Neural cell (in vitro differentiated cells): Measurements from ENCODE around the gene SLC7A6OS. TPM values are rescaled to one million over a fixed set of nuclear protein-coding genes. Genes with fewer than 3 reads are reported as not detected.

ENCODE experiments used
- H2AFZ ChIP-seq: fragments of 200-600, 300-800 bp; sonication (generic), shearing (Covaris generic); 2 replicates; pipeline ENCODE4 v1.6.0; 2014; ENCODE audit warnings: low read depth, mild to moderate bottlenecking, antibody characterized with exemption, low read length, moderate library complexity
- H3F3A ChIP-seq: fragments of 200-600 bp; shearing (Covaris generic); 2 replicates; pipeline ENCODE4 v1.6.1; 2016; ENCODE audit warnings: mild to moderate bottlenecking, moderate library complexity, mixed read lengths, antibody characterized with exemption, low read length; ENCODE audit not compliant: insufficient read depth, poor library complexity, severe bottlenecking
- H3K27ac ChIP-seq: fragments of 200-600, 300-800 bp; sonication (generic), shearing (Covaris generic); 2 replicates; pipeline ENCODE4 v1.5.1; 2014; ENCODE audit warnings: mild to moderate bottlenecking, low read length, moderate library complexity
- H3K27me3 ChIP-seq: fragments of 300-800, 200-600 bp; sonication (generic), shearing (Covaris generic); 2 replicates; pipeline ENCODE4 v1.6.0; 2014; ENCODE audit warnings: mild to moderate bottlenecking, low read depth, low read length, moderate library complexity; ENCODE audit not compliant: insufficient read depth
- H3K36me3 ChIP-seq: fragments of 300-800, 200-600 bp; sonication (generic), shearing (Covaris generic); 2 replicates; pipeline ENCODE4 v1.5.1; 2014; ENCODE audit warnings: mild to moderate bottlenecking, antibody characterized with exemption, low read length, moderate library complexity; ENCODE audit not compliant: insufficient read depth
- H3K4me2 ChIP-seq: fragments of 300-800, 200-600 bp; sonication (generic), shearing (Covaris generic); 2 replicates; pipeline ENCODE4 v1.6.0; 2014; ENCODE audit warnings: mild to moderate bottlenecking, low read length
- H3K4me3 ChIP-seq: fragments of 300-800, 200-600 bp; sonication (generic), shearing (Covaris generic); 2 replicates; pipeline ENCODE4 v1.5.1; 2014; ENCODE audit warnings: mild to moderate bottlenecking, low read length, moderate library complexity
- H3K79me2 ChIP-seq: fragments of 200-600 bp; shearing (Covaris generic); replicated peaks from 2 replicates; pipeline ENCODE4 v1.6.0; 2014; ENCODE audit warnings: mild to moderate bottlenecking, low read length, moderate library complexity; ENCODE audit not compliant: insufficient read depth
- H3K9ac ChIP-seq: fragments of 300-800, 200-600 bp; sonication (generic), shearing (Covaris generic); 2 replicates; pipeline ENCODE4 v1.6.1; 2016; ENCODE audit warnings: mild to moderate bottlenecking, low read length, mixed read lengths
- H3K9me2 ChIP-seq: fragments of 200-600 bp; shearing (Covaris generic); 2 replicates; pipeline ENCODE4 v1.6.1; 2016; ENCODE audit warnings: mild to moderate bottlenecking, low read length, mixed read lengths; ENCODE audit not compliant: insufficient read depth
- H3K9me3 ChIP-seq: fragments of 200-600, 300-800 bp; sonication (generic), shearing (Covaris generic); 2 replicates; pipeline ENCODE4 v1.6.1; 2016; ENCODE audit warnings: mild to moderate bottlenecking, mixed run types, low read length, moderate library complexity, mixed read lengths
- H4K20me1 ChIP-seq: fragments of 200-600 bp; shearing (Covaris generic); 2 replicates; pipeline ENCODE4 v1.6.1; 2016; ENCODE audit warnings: mild to moderate bottlenecking, mixed run types; ENCODE audit not compliant: insufficient read depth
- CTCF ChIP-seq: fragments of 450-650 bp; IDR thresholded peaks from 2 replicates; pipeline ENCODE4 v1.5.1; 2014; ENCODE audit warnings: antibody characterized with exemption, mild to moderate bottlenecking, moderate library complexity; ENCODE audit not compliant: poor library complexity, severe bottlenecking
- EP300 ChIP-seq: fragments of 450-650 bp; conservative IDR thresholded peaks from 2 replicates; pipeline ENCODE4 v1.6.1; 2014; ENCODE audit warnings: antibody characterized with exemption, mild to moderate bottlenecking, moderate library complexity; ENCODE audit not compliant: poor library complexity, severe bottlenecking
- EZH2 ChIP-seq: fragments of 200-600, 300-800 bp; shearing (Covaris generic), sonication (generic); IDR thresholded peaks from 2 replicates; pipeline ENCODE4 v1.6.1; 2014; ENCODE audit warnings: antibody characterized with exemption, low read length, borderline replicate concordance, mild to moderate bottlenecking; ENCODE audit not compliant: insufficient read depth, poor library complexity, severe bottlenecking
- MXI1 ChIP-seq: fragments of 450-650 bp; conservative IDR thresholded peaks from 2 replicates; pipeline ENCODE4 v1.6.1; 2014; ENCODE audit warnings: antibody characterized with exemption, mild to moderate bottlenecking; ENCODE audit not compliant: poor library complexity, severe bottlenecking
- POLR2AphosphoS5 ChIP-seq: IDR thresholded peaks from 2 replicates; pipeline ENCODE4 v1.6.1; 2012
- RAD21 ChIP-seq: fragments of 450-650 bp; conservative IDR thresholded peaks from 2 replicates; pipeline ENCODE4 v1.6.1; 2014; ENCODE audit warnings: antibody characterized with exemption, mild to moderate bottlenecking, moderate library complexity
- SMC3 ChIP-seq: fragments of 450-650 bp; conservative IDR thresholded peaks from 2 replicates; pipeline ENCODE4 v1.6.1; 2014; ENCODE audit warnings: antibody characterized with exemption, mild to moderate bottlenecking, moderate library complexity; ENCODE audit not compliant: poor library complexity
- TAF1 ChIP-seq: IDR thresholded peaks from 2 replicates; pipeline ENCODE4 v1.6.1; 2012; ENCODE audit warnings: low read depth
- polyA plus RNA-seq: library from polyadenylated mRNA; depleted of rRNA; stranded (reverse); fragments of >200 nt; gene quantifications from 2 replicates; pipeline ENCODE4 v1.2.3, GENCODE V29; 2014
- TF ChIP-seq, protein P1 (sequence below): IDR thresholded peaks from 2 replicates; pipeline ENCODE4 v1.6.1; 2012; ENCODE audit warnings: borderline replicate concordance

SLC7A6OS gene
- polyA plus RNA-seq, 1 donor from 2014 or later: 21.3 TPM

- no peak for TF ChIP-seq EZH2
- TF ChIP-seq RAD21: no peak
- no peaks in the 10 kb centered on the region for H3K9me2 ChIP-seq
- no peaks in the 10 kb centered on the region for H3K9me3 ChIP-seq
- no peaks in the 10 kb centered on the region for H4K20me1 ChIP-seq
- H3K36me3 ChIP-seq: no peaks in the 10 kb centered on the region
- H3K4me2 ChIP-seq: no peak overlapping the region
- H3K27ac ChIP-seq: no peak overlapping the region
- no peaks in the 10 kb centered on the region for H3K79me2 ChIP-seq
- H3K27me3 ChIP-seq: no peaks in the 10 kb centered on the region
- no peaks in the 10 kb centered on the region for H3F3A ChIP-seq
- H2AFZ ChIP-seq: no peak overlapping the region
- H3K9ac ChIP-seq: no peak overlapping the region
- H3K4me3 ChIP-seq: no peak overlapping the region
Observed at GRCh38 chr16:68354816-68355215, 44.1 kb upstream of the SLC7A6OS start.

DNA sequence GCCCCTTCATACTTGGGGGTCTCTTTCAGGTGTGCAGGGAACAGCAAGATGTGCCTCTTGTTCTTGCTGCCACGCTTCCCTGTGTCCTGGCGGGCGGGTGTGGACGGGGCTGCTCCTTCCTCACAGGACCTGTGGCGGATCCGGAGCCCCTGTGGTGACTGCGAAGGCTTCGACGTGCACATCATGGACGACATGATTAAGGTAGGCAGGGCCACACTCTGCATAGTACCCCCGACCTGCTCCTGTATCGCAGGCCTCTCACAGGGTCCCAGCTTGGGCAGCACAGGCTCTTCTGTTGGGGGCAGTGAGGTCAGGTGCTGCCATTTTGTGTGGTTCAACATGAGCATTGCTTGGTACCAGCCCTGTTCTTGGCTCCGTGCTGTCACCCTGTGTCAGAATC is 42.6 kb upstream of the SLC7A6OS start:
- Histone ChIP-seq H3K9me3 (no peaks in the 10 kb centered on the region), H3K9ac (no peak overlapping the region), H3K4me3 (no peak overlapping the region), H2AFZ (no peak overlapping the region), H3K27me3 (no peaks in the 10 kb centered on the region), H3F3A (no peaks in the 10 kb centered on the region), H3K79me2 (no peaks in the 10 kb centered on the region), H4K20me1 (no peaks in the 10 kb centered on the region), H3K27ac (no peak overlapping the region), H3K36me3 (no peaks in the 10 kb centered on the region), H3K4me2 (no peak overlapping the region), H3K9me2 (no peaks in the 10 kb centered on the region)
- no peak for TF ChIP-seq RAD21
- peak; percentile 3 for TF ChIP-seq POLR2AphosphoS5

DNA sequence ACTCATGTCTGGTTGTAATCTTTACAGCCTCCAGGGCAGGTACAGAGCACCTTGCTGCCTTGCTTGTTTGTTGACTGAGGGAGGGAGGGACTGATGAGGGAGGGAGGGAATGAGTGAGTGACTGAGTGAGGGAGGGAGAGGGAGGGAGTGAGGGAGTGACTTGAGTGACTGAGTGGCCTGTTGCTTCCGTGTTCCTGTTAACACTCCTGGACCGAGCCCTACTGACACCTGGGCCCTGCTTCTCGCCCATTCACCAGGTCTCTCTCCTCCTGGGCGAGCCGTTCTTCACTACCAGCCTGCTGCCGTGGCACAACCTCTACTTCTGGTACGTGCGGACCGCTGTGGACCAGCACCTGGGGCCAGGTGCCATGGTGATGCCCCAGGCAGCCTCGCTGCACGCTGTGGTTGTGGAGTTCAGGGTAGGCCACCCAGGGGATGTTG is 41.3 kb upstream of the SLC7A6OS start:
- no peak overlapping the region for H3K27ac ChIP-seq
- no peaks in the 10 kb centered on the region for H3K36me3 ChIP-seq
- H3K4me2 ChIP-seq: no peak overlapping the region
- H2AFZ ChIP-seq: no peak overlapping the region
- no peak overlapping the region for H3K4me3 ChIP-seq
- H3K79me2 ChIP-seq: no peaks in the 10 kb centered on the region
- H3K9me3 ChIP-seq: no peaks in the 10 kb centered on the region
- no peak overlapping the region for H3K9ac ChIP-seq
- no peaks in the 10 kb centered on the region for H3K27me3 ChIP-seq
- TF ChIP-seq POLR2AphosphoS5 (no peak), EZH2 (no peak)
- TF ChIP-seq, protein P1, sequence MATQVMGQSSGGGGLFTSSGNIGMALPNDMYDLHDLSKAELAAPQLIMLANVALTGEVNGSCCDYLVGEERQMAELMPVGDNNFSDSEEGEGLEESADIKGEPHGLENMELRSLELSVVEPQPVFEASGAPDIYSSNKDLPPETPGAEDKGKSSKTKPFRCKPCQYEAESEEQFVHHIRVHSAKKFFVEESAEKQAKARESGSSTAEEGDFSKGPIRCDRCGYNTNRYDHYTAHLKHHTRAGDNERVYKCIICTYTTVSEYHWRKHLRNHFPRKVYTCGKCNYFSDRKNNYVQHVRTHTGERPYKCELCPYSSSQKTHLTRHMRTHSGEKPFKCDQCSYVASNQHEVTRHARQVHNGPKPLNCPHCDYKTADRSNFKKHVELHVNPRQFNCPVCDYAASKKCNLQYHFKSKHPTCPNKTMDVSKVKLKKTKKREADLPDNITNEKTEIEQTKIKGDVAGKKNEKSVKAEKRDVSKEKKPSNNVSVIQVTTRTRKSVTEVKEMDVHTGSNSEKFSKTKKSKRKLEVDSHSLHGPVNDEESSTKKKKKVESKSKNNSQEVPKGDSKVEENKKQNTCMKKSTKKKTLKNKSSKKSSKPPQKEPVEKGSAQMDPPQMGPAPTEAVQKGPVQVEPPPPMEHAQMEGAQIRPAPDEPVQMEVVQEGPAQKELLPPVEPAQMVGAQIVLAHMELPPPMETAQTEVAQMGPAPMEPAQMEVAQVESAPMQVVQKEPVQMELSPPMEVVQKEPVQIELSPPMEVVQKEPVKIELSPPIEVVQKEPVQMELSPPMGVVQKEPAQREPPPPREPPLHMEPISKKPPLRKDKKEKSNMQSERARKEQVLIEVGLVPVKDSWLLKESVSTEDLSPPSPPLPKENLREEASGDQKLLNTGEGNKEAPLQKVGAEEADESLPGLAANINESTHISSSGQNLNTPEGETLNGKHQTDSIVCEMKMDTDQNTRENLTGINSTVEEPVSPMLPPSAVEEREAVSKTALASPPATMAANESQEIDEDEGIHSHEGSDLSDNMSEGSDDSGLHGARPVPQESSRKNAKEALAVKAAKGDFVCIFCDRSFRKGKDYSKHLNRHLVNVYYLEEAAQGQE: no peak
- no peaks in the 10 kb centered on the region for H4K20me1 ChIP-seq
- no peaks in the 10 kb centered on the region for H3K9me2 ChIP-seq
- H3F3A ChIP-seq: no peaks in the 10 kb centered on the region

- H3K36me3 ChIP-seq: no peaks in the 10 kb centered on the region
- no peaks in the 10 kb centered on the region for H3K79me2 ChIP-seq
Observed at GRCh38 chr16:68351463-68351862, 40.7 kb upstream of the SLC7A6OS start.

More at GRCh38 chr16:68351463-68351862, 40.7 kb upstream of the SLC7A6OS start:
- no peaks in the 10 kb centered on the region for H3K9me3 ChIP-seq
- no peaks in the 10 kb centered on the region for H4K20me1 ChIP-seq
- no peak overlapping the region for H3K9ac ChIP-seq
- TF ChIP-seq MXI1 (no peak), POLR2AphosphoS5 (no peak), CTCF (no peak), RAD21 (no peak), TAF1 (no peak), EP300 (no peak), SMC3 (no peak), EZH2 (no peak)
- TF ChIP-seq, protein P1: no peak
- no peak overlapping the region for H2AFZ ChIP-seq
- no peaks in the 10 kb centered on the region for H3F3A ChIP-seq
- H3K4me3 ChIP-seq: no peak overlapping the region
- no peaks in the 10 kb centered on the region for H3K27me3 ChIP-seq
- H3K9me2 ChIP-seq: no peaks in the 10 kb centered on the region
- no peak overlapping the region for H3K4me2 ChIP-seq
- H3K27ac ChIP-seq: no peak overlapping the region
